ENCODE results near the gene RELL2.

DNA sequence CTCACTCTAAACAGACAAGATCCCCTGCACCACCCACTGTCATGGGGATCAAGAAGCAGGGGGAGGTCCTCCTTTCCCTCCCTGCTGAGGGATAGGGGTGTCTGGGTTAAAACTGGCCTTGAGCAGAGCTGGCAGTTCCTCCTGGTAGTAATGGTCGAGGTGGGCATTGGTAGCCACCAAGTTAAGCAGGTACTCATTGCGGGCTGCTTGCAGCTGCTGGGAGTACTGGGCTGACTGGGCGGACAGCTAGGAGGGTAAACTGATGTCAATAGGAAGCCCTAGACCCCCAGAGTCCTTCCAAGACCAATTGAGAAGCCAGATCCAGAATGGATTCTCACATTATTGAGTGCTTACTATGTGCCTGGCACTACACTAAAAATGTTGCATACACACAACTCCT lies 11.1 kb downstream of the RELL2 start:
- TF ChIP-seq, protein P1, sequence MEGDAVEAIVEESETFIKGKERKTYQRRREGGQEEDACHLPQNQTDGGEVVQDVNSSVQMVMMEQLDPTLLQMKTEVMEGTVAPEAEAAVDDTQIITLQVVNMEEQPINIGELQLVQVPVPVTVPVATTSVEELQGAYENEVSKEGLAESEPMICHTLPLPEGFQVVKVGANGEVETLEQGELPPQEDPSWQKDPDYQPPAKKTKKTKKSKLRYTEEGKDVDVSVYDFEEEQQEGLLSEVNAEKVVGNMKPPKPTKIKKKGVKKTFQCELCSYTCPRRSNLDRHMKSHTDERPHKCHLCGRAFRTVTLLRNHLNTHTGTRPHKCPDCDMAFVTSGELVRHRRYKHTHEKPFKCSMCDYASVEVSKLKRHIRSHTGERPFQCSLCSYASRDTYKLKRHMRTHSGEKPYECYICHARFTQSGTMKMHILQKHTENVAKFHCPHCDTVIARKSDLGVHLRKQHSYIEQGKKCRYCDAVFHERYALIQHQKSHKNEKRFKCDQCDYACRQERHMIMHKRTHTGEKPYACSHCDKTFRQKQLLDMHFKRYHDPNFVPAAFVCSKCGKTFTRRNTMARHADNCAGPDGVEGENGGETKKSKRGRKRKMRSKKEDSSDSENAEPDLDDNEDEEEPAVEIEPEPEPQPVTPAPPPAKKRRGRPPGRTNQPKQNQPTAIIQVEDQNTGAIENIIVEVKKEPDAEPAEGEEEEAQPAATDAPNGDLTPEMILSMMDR (IDR thresholded peaks at IDR 0.05; ENCODE audit: low read depth, low read length, poor library complexity, severe bottlenecking): no peak
- no peak for TF ChIP-seq EZH2phosphoT487 (IDR thresholded peaks at IDR 0.05; ENCODE audit: borderline replicate concordance, low read length)

Measured in DOHH2 (cell line).